ENCODE results near the gene SLC38A8. TPM values are rescaled to one million over a fixed set of nuclear protein-coding genes. Genes with fewer than 3 reads are reported as not detected.

Gene SLC38A8
- total RNA-seq, 3 donors from 2014 or later (not counting 1 experiment from before 2014, with no cell fraction given) = not detected

GRCh38 chr16:83980794-83981193, 61.8 kb downstream of the SLC38A8 start:
- Histone ChIP-seq H3K4me1 (ENCODE audit: control insufficient read depth, insufficient read depth, low read length) (no peaks in the 10 kb centered on the region), H3K36me3 (ENCODE audit: control insufficient read depth, insufficient read depth, low read length) (no peaks in the 10 kb centered on the region), H3K9me3 (ENCODE audit: control insufficient read depth, insufficient read depth, low read length) (peaks cover 5% of the 10 kb centered on the region), H3K4me3 (ENCODE audit: low read length) (no peak overlapping the region), H3K27me3 (ENCODE audit: control insufficient read depth, insufficient read depth, low read length) (no peaks in the 10 kb centered on the region), H3K27ac (ENCODE audit: low read length) (no peak overlapping the region)
- no peak for TF ChIP-seq CTCF (IDR thresholded peaks at IDR 0.05)
- intact Hi-C loops (cut with micrococcal nuclease) = no loop called here
- DNase-seq = no peak
- Mint-ChIP-seq H3K27ac (no peak overlapping the region), H3K4me3 (no peak overlapping the region), H3K27me3 (ENCODE audit: low read depth in 2 of 2) (no peaks in the 10 kb centered on the region), H3K9me3 (no peaks in the 10 kb centered on the region), H3K4me1 (no peaks in the 10 kb centered on the region), H3K36me3 (no peaks in the 10 kb centered on the region)
- 98% methylated on average over 2 of the region's 2 CpGs for WGBS (ENCODE audit: insufficient coverage)
- ATAC-seq = no peak

- no peaks in the 10 kb centered on the region for H3K36me3 Mint-ChIP-seq
- no peak for DNase-seq
- no peak overlapping the region for H3K27ac Mint-ChIP-seq
Measured at GRCh38 chr16:83979441-83979840, 63.2 kb downstream of the SLC38A8 start.

GRCh38 chr16:83978401-83978904, 64.1 kb downstream of the SLC38A8 start:
- Histone ChIP-seq H3K4me3 (ENCODE audit: low read length) (no peak overlapping the region), H3K4me1 (ENCODE audit: control insufficient read depth, insufficient read depth, low read length) (no peaks in the 10 kb centered on the region), H3K27ac (ENCODE audit: low read length) (no peak overlapping the region), H3K36me3 (ENCODE audit: control insufficient read depth, insufficient read depth, low read length) (no peaks in the 10 kb centered on the region), H3K27me3 (ENCODE audit: control insufficient read depth, insufficient read depth, low read length) (no peaks in the 10 kb centered on the region), H3K9me3 (ENCODE audit: control insufficient read depth, insufficient read depth, low read length) (peaks cover 5% of the 10 kb centered on the region)
- no peak for TF ChIP-seq CTCF (IDR thresholded peaks at IDR 0.05)
- Mint-ChIP-seq H3K9me3 (no peaks in the 10 kb centered on the region), H3K4me1 (no peaks in the 10 kb centered on the region), H3K36me3 (no peaks in the 10 kb centered on the region), H3K4me3 (no peak overlapping the region), H3K27ac (no peak overlapping the region), H3K27me3 (ENCODE audit: low read depth in 2 of 2) (no peaks in the 10 kb centered on the region)
- no peak for ATAC-seq
- 76% methylated on average over 5 of the region's 5 CpGs for WGBS (ENCODE audit: insufficient coverage)
- intact Hi-C loops (cut with micrococcal nuclease) = no loop called here
- DNase-seq = no peak

More at GRCh38 chr16:83979441-83979840, 63.2 kb downstream of the SLC38A8 start:
- no peak for TF ChIP-seq CTCF (IDR thresholded peaks at IDR 0.05)
- 83% methylated on average over 3 of the region's 7 CpGs for WGBS (ENCODE audit: insufficient coverage)
- intact Hi-C loops (cut with micrococcal nuclease) = no loop called here
- Mint-ChIP-seq H3K27me3 (ENCODE audit: low read depth in 2 of 2) (no peaks in the 10 kb centered on the region), H3K9me3 (no peaks in the 10 kb centered on the region), H3K4me1 (no peaks in the 10 kb centered on the region), H3K4me3 (no peak overlapping the region)
- ATAC-seq = no peak
- H3K27me3 ChIP-seq (ENCODE audit: control insufficient read depth, insufficient read depth, low read length) = no peaks in the 10 kb centered on the region
- H3K4me1 ChIP-seq (ENCODE audit: control insufficient read depth, insufficient read depth, low read length) = no peaks in the 10 kb centered on the region
- H3K9me3 ChIP-seq (ENCODE audit: control insufficient read depth, insufficient read depth, low read length) = peaks cover 5% of the 10 kb centered on the region
- H3K4me3 ChIP-seq (ENCODE audit: low read length) = no peak overlapping the region
- H3K27ac ChIP-seq (ENCODE audit: low read length) = no peak overlapping the region
- no peaks in the 10 kb centered on the region for H3K36me3 ChIP-seq (ENCODE audit: control insufficient read depth, insufficient read depth, low read length)
